Stimulated activated CD4-positive, alpha-beta T cell treated with anti-CD3 and anti-CD28 coated beads, TNF-alpha, amount 100 ng/mL, for 24 hours (primary cell): Measurements from ENCODE around the gene RERE.

Experiments
- DNase-seq, 3 experiments: peaks; one replicate each; pipeline ENCODE4 v3.0.0-alpha.2; 2020; ENCODE audit warnings: low read depth in 3 of 3

RERE gene

GRCh38 chr1:8426996-8427395, 390.4 kb downstream of the RERE start:
- no peak for DNase-seq

- DNase-seq, result no peak
Observed at GRCh38 chr1:8425781-8426161, 391.7 kb downstream of the RERE start.

DNA sequence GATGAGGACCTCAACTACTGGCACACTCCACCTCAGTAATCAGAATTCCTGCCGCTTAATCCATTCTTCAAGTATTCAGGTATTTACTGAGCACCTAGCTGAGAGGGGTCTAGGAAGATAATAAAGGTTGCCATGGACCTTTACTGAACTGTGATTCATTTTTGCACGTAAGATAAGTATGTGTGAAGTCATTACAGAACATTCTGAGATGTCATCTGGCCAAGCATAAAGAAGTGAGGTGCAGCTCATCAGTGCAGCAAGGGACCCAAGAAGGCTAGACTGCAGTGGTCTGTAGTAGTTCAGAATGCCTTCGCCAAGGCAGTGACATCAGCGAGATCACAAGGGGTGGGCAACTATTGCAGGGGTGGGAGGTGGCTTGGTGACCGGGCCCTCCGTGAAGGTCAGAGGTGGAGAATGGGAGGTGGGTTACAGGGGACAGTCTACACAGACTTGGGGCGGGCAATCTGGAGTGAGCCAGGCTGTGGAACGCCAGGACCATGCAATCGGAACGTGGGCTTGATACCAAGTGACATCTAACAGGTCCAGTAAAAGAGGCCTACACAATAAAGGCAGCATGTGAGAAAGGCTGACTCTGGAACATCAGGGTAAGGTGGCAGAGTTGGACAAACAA, 392.2 kb downstream of the RERE start:
- no peak for DNase-seq

DNA sequence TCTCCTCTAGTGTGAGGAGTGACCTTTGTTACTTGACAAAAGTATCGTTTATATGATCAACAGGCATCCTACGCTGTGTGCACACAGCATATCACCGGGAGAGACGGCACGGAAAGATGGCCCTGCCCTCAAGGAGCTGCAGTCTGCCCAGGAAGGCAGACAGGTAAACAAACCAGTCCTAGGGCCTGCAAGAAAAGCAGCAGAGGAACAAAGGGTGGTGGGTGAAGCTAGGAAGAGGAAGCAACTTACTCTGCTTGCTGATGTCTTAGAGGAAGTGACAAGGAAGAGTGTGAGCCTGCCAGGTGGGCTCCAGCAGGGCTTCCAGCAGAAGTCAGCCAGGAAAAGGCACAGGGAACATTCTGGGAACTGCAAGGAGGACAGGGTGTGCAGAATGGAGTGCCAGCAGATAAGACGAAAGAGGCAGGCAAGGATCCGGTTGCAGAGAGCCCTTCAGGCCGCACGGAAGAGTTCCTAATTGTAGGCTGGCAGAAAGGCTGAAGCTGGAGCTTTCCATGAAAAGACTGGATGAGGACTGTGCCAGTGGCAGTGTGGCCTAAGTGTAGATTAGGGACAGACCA, 392.8 kb downstream of the RERE start:
- peak in 2 of 3 experiments; percentile 35 for DNase-seq

- DNase-seq, result peak; percentile 20 to 59 (median 31)
Observed at GRCh38 chr1:8423692-8424538, 393.5 kb downstream of the RERE start.

DNA sequence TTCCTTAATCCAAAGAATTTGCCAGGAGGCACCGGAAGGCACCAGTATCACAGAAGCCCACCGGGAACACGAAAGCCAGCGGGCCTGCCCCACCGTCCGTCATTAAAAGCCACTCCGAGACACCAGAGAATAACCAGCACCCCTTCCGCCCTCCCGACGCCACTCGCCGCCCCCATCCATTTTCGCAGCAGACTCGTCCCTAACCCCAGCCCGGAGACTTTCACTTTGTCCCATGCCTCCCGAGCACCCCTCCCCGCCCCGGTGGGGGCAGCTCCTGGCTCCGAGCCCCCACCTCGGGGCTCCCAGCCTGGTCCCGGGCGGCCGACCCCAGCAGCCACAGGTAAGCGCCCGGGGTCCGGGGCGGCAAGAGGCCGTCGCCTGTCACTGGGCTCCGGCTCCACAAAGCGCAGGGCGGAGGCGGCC, 394.2 kb downstream of the RERE start:
- peak in 1 of 3 experiments; percentile 28 for DNase-seq

DNA sequence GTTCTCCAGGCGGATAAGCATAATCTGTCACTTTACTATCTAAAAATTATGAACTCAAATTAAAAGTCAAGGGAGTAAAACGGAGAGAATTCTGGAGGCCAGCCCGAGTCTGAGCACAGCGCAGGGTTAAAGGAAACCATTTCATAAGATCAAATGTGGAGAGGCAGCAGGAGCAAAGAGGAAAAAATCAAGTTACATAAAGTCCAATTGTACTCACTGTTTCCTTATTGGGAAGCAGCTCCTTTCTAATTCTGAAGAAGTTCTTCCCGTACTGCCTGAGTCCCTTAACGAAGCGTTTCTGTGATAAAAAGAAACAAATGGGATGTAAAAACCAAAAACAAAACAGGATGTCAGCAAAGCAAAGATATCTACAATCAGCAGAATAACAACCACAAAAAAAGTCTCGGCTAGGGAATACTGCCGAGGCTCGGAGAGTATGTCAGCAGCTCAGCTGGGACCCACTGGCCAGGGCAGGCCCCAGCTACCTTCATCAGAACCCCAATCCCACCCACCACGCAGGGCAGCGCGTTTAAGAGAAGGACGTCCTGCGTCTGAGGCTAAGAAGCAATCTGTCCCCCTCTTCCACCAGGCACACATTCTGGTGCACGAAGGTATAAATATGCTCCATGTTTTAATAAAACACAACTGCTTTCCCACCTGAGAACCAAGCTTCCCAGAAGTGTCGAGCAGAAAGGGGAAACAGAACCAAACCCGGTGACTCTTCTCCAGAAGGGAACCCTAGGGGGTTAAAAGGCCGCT, 394.8 kb downstream of the RERE start:
- DNase-seq, result peak in 1 of 3 experiments; percentile 14

DNA sequence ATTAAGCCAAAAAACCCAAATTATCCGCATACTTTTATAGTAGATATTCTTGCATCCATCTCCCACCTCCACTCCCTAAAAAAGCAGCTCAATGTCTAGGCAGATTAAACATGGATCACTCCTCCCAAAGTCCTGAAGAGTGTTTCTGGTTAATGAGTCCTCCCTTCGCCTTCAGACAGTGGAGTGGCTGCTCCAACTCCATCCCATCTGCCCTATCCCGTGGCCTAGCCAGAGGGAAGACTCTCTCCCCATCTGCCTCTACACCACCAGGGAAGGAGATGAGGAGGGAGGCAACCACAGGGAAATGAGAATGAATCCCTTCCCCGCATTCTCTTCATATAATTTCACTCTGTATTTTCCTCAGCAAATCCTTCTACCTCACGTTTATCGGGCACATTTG, 395.7 kb downstream of the RERE start:
- DNase-seq, result no peak

DNA sequence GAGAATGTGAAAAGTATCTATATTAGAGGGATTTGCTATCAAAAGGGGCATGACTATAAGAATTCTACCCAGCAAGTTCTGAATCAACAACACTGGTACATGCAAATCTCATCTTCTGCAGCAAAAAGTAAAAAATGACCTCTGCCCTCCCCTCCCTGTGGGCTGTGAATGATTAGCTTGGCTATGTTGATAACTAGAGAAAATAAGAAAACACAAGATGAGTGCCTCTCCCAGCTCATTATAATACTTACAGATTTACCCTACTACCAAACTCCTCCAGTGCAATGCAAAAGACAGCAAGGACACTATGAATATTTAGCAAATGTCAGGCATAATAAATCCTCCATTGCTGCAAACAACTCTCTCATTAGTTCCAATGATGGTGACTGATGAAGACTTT, 397.1 kb downstream of the RERE start:
- DNase-seq, result no peak

- no peak for DNase-seq
Observed at GRCh38 chr1:8419861-8420260, 397.6 kb downstream of the RERE start.

DNA sequence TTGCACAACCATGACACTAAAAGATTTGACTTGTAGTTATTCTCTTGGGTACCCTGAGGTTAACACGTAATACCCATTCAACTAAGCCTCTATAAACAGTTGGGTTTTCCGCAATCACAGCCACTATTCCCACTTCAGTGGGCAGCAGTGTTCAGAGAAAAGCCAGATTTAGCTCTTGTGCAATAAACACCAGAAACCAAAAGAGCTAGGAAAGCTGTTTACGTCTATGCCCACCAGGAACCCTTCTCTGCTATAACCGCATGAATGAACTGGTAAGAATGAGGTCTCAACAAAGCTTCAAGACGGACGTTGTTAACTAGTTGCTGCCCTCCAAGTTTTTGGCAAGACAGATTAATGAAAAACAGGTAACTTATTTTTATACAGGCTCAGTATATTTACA, 398.3 kb downstream of the RERE start:
- no peak for DNase-seq

- no peak for DNase-seq
Observed at GRCh38 chr1:8418301-8418700, 399.1 kb downstream of the RERE start.

GRCh38 chr1:8417625-8418024, 399.8 kb downstream of the RERE start:
- no peak for DNase-seq

DNA sequence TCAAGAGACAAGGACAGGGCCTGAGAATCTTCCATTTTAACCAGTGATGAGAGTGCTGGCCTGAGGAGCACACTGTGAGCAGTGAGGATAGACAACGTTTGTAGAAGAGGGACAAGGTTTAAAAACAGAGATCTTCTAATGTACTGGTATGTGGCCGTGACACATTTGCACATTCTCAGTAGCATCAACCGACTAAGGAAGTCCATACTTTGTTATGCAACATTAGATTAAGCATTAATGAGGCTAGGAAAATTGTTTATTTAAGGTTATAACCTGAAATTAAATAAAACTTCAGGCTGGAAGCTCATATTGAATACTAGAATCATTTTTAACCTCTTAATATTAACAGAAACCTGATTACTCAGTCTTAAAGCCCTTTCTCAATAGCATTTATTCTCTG, 400.6 kb downstream of the RERE start:
- no peak for DNase-seq

DNA sequence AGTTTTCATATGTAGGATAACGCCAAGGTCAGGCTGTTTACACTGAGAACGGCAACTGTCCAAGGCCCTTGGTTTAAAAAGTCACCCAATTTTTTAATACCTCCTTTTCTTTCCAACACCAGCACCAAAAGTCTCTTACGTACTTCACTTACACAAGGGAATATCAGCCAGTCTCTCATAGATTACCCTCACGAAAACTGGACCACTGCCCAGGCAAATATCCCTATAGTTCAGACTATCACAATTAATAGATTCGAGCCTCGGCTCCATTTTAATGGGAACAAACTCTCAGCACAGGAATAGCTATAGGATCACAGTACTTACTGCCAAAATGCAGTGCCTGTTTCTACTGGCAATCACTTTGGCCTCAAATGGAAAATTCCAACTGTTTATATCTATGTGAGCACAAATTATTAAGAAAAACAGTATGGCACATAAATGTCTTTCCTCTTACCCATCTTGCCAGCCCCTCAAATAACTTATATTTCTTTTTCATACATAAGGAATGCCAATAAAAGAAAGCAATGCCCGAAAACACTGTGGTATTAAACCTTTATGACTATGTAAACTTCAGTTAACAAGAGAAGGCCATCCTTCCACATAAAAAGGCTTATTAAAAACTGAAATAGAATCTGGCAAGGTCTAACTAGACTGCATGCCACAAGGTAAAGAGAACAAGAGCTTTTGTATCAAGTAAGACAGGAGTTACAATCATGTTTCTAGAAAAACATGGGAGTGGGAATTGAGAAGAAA, 401.7 kb downstream of the RERE start:
- DNase-seq, result no peak

DNA sequence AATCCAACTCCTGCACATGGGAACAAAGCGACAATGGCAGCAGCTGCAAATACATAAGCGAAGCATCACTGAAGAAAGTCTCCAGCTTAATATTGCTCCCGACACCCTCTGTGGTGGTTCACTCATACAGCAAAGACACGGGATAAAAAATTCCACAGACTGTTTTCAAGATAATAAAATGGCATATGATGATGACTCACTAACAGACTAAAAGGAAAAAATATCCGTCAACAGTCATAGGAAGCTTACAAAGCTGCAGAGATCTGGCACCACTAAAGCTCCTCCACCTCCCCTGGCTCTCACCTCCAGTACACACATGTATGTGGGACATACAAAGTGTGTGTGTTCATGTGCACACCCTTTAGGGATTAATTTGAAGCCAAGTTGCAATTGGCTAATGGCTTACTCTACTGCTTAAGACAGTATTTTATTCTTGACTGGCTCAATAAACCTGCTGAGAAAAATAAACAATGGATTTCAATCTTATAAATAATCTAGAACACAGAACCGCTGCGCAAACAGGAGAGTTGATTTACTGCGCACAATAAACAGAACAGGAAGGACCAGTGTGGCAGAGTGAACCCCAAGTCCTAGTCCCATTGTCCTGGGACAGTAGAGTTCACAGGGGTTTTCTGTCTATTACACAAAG, 405.1 kb downstream of the RERE start:
- DNase-seq, result no peak

- no peak for DNase-seq
Observed at GRCh38 chr1:8411803-8412182, 405.6 kb downstream of the RERE start.

- no peak for DNase-seq
Observed at GRCh38 chr1:8410791-8411190, 406.6 kb downstream of the RERE start.

DNA sequence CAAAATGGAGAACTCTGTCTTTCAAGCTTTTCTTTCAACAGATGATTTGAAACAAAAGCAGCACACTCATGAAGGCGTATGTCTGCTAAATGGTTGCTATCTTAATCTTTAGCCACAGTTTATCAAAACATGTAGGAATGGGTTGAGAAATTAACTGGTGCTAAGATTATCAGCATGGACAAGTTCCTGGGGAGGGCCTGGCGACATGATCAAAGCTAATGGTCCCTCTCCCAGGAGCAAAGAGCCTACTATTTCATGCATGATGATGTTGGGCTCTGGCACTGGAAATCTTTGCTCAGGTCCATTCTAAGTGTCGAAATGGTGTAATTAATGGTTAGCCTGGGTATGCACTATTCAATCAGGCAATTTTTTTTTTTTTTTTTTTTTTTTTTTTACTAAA, 407.8 kb downstream of the RERE start:
- no peak for DNase-seq

- DNase-seq, result no peak
Observed at GRCh38 chr1:8409106-8409505, 408.3 kb downstream of the RERE start.
